ENCODE data around the gene TGFBR3.

TGFBR3 gene

GRCh38 chr1:91819038-91819788 is 66.7 kb downstream of the TGFBR3 start:
- DNase-seq (ENCODE audit: low read depth) = no peak
- TF ChIP-seq CTCF (IDR thresholded peaks at IDR 0.05; ENCODE audit: control insufficient read depth, insufficient read depth, low read depth, low read length, missing control alignments) = no peak
- H3K4me3 ChIP-seq (ENCODE audit: control insufficient read depth, low read depth, low read length) = no peak overlapping the region

DNA sequence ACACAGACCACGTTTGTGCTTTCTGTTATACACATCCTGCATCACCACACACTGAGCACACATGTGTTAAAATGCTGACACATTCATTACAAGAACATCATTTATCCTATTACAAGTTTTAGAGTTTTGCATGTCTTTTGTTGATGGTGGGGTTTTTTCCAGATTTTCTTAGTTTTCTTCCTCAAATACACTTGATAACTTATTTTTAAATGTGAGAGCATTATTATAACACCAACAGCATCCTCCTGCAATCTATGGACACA is 67.3 kb downstream of the TGFBR3 start:
- no peak for TF ChIP-seq CTCF (IDR thresholded peaks at IDR 0.05; ENCODE audit: control insufficient read depth, insufficient read depth, low read depth, low read length, missing control alignments)
- H3K4me3 ChIP-seq (ENCODE audit: control insufficient read depth, low read depth, low read length) = no peak overlapping the region
- DNase-seq (ENCODE audit: low read depth) = no peak

DNA sequence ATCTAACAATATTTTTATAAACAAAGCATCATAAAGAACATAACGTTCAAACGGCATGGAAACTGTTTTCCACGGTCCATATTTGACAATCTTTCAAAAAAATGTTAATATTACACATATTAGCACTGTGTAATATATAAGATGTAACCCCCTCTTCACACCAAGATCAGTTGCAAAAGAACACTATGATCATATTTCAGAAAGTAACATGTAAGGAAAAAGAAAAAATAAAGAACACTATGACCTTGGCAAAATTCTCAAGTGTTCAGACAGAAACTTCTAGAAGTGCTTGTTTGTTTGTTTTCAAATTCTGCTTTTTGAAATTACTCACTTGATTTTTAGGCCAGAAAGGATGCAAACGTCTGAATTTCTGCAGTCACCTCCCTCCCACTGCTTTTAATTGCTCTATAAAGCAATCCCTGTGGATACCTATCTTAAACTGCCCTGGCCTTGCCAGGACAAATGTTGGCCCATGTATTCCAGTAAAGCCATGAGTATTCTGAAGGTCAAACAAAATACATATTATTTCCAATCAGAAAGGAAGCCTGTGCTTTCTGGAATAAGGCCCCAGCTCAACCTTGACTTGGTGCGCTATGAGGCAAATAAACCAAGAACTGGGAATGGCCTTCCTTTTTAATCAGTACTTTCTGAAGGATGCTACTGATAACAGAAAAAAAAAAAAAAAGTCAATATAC is 68.6 kb downstream of the TGFBR3 start:
- no peak overlapping the region for H3K4me3 ChIP-seq (ENCODE audit: control insufficient read depth, low read depth, low read length)
- no peak for DNase-seq (ENCODE audit: low read depth)
- TF ChIP-seq CTCF (IDR thresholded peaks at IDR 0.05; ENCODE audit: control insufficient read depth, insufficient read depth, low read depth, low read length, missing control alignments) = no peak

GRCh38 chr1:91816031-91816430 is 69.9 kb downstream of the TGFBR3 start:
- no peak for TF ChIP-seq CTCF (IDR thresholded peaks at IDR 0.05; ENCODE audit: control insufficient read depth, insufficient read depth, low read depth, low read length, missing control alignments)
- no peak overlapping the region for H3K4me3 ChIP-seq (ENCODE audit: control insufficient read depth, low read depth, low read length)
- DNase-seq (ENCODE audit: low read depth) = no peak

GRCh38 chr1:91814448-91814847 is 71.5 kb downstream of the TGFBR3 start:
- TF ChIP-seq CTCF (IDR thresholded peaks at IDR 0.05; ENCODE audit: control insufficient read depth, insufficient read depth, low read depth, low read length, missing control alignments) = no peak
- no peak for DNase-seq (ENCODE audit: low read depth)
- no peak overlapping the region for H3K4me3 ChIP-seq (ENCODE audit: control insufficient read depth, low read depth, low read length)

- TF ChIP-seq CTCF (IDR thresholded peaks at IDR 0.05; ENCODE audit: control insufficient read depth, insufficient read depth, low read depth, low read length, missing control alignments) = no peak
- no peak overlapping the region for H3K4me3 ChIP-seq (ENCODE audit: control insufficient read depth, low read depth, low read length)
- DNase-seq (ENCODE audit: low read depth) = no peak
These were observed 72.1 kb downstream of the TGFBR3 start for GRCh38 chr1:91813813-91814212.

Data from AG09309 (cell line).